ENCODE results near the gene ZNRF1.

The ZNRF1 gene

GRCh38 chr16:75027520-75028300 is 28.9 kb downstream of the ZNRF1 start:
- DNase-seq (ENCODE audit: low read depth) = no peak

GRCh38 chr16:75028544-75029135 is 29.8 kb downstream of the ZNRF1 start:
- peak; percentile 56 for DNase-seq (ENCODE audit: low read depth)

GRCh38 chr16:75029854-75030253 is 31.0 kb downstream of the ZNRF1 start:
- peak; percentile 49 for DNase-seq (ENCODE audit: low read depth)

GRCh38 chr16:75032655-75033054 is 33.8 kb downstream of the ZNRF1 start:
- no peak for DNase-seq (ENCODE audit: low read depth)

GRCh38 chr16:75035410-75035968 is 36.7 kb downstream of the ZNRF1 start:
- no peak for DNase-seq (ENCODE audit: low read depth)

- peak; percentile 84 for DNase-seq (ENCODE audit: low read depth)
Observed at GRCh38 chr16:75038036-75038858, 39.4 kb downstream of the ZNRF1 start.

GRCh38 chr16:75039941-75040340 is 41.1 kb downstream of the ZNRF1 start:
- no peak for DNase-seq (ENCODE audit: low read depth)

GRCh38 chr16:75042426-75043174 is 43.8 kb downstream of the ZNRF1 start:
- DNase-seq (ENCODE audit: low read depth) = no peak

- no peak for DNase-seq (ENCODE audit: low read depth)
Observed at GRCh38 chr16:75043175-75043895, 44.5 kb downstream of the ZNRF1 start.

- peak; percentile 51 for DNase-seq (ENCODE audit: low read depth)
Observed at GRCh38 chr16:75044800-75045361, 46.1 kb downstream of the ZNRF1 start.

- DNase-seq (ENCODE audit: low read depth) = no peak
Observed at GRCh38 chr16:75045424-75045823, 46.6 kb downstream of the ZNRF1 start.

GRCh38 chr16:75048054-75048453 is 49.2 kb downstream of the ZNRF1 start:
- DNase-seq (ENCODE audit: low read depth) = peak; percentile 34

- DNase-seq (ENCODE audit: low read depth) = no peak
Observed at GRCh38 chr16:75048530-75048929, 49.7 kb downstream of the ZNRF1 start.

GRCh38 chr16:75052481-75053202 is 53.8 kb downstream of the ZNRF1 start:
- no peak for DNase-seq (ENCODE audit: low read depth)

- DNase-seq (ENCODE audit: low read depth) = no peak
Observed at GRCh38 chr16:75053791-75054555, 55.1 kb downstream of the ZNRF1 start.

GRCh38 chr16:75054556-75054947 is 55.7 kb downstream of the ZNRF1 start:
- DNase-seq (ENCODE audit: low read depth) = no peak

GRCh38 chr16:75058806-75059205 is 60.0 kb downstream of the ZNRF1 start:
- DNase-seq (ENCODE audit: low read depth) = no peak

- DNase-seq (ENCODE audit: low read depth) = no peak
Observed at GRCh38 chr16:75059411-75059810, 60.6 kb downstream of the ZNRF1 start.

- no peak for DNase-seq (ENCODE audit: low read depth)
Observed at GRCh38 chr16:75060723-75061122, 61.9 kb downstream of the ZNRF1 start.

All from amniotic epithelial cell (primary cell).